Smooth muscle cell of the brain vasculature (primary cell): ENCODE data around the gene UBXN10.
A peak's percentile ranks its signal among the peaks of the same experiment; 100 is the strongest.
"Not testable (repeated sequence)": the region's sequence is repeated elsewhere in the genome, so short reads cannot be mapped to it uniquely, and the experiment has no call there.

ENCODE experiments used
- DNase-seq: peaks from one replicate; pipeline ENCODE4 v3.0.0-alpha.2; 2012; ENCODE audit warnings: low read depth, low spot score

The UBXN10 gene

GRCh38 chr1:20200966-20201365, 15.1 kb downstream of the UBXN10 start:
- DNase-seq, result no peak

GRCh38 chr1:20202166-20202565, 16.3 kb downstream of the UBXN10 start:
- DNase-seq, result no peak

- DNase-seq, result no peak
Measured at GRCh38 chr1:20207546-20207945, 21.6 kb downstream of the UBXN10 start.

GRCh38 chr1:20209471-20209870, 23.6 kb downstream of the UBXN10 start:
- DNase-seq, result no peak

GRCh38 chr1:20210736-20211460, 25.0 kb downstream of the UBXN10 start:
- no peak for DNase-seq

GRCh38 chr1:20211511-20211931, 25.6 kb downstream of the UBXN10 start:
- no peak for DNase-seq

GRCh38 chr1:20212085-20212684, 26.3 kb downstream of the UBXN10 start:
- DNase-seq, result no peak

- DNase-seq, result peak; percentile 9
Measured at GRCh38 chr1:20212685-20213331, 26.9 kb downstream of the UBXN10 start.

- DNase-seq, result no peak
Measured at GRCh38 chr1:20215716-20216115, 29.8 kb downstream of the UBXN10 start.

GRCh38 chr1:20216574-20216973, 30.7 kb downstream of the UBXN10 start:
- DNase-seq, result no peak

GRCh38 chr1:20219053-20219452, 33.2 kb downstream of the UBXN10 start:
- DNase-seq, result not testable (repeated sequence)

GRCh38 chr1:20220036-20220435, 34.1 kb downstream of the UBXN10 start:
- no peak for DNase-seq

GRCh38 chr1:20223106-20223505, 37.2 kb downstream of the UBXN10 start:
- no peak for DNase-seq

- no peak for DNase-seq
Measured at GRCh38 chr1:20223551-20224419, 37.9 kb downstream of the UBXN10 start.

GRCh38 chr1:20224546-20224945, 38.6 kb downstream of the UBXN10 start:
- DNase-seq, result no peak

- no peak for DNase-seq
Measured at GRCh38 chr1:20227704-20228103, 41.8 kb downstream of the UBXN10 start.

GRCh38 chr1:20228314-20228825, 42.5 kb downstream of the UBXN10 start:
- DNase-seq, result no peak

GRCh38 chr1:20229171-20229570, 43.3 kb downstream of the UBXN10 start:
- no peak for DNase-seq

GRCh38 chr1:20232564-20232963, 46.7 kb downstream of the UBXN10 start:
- DNase-seq, result not testable (repeated sequence)

GRCh38 chr1:20233394-20233793, 47.5 kb downstream of the UBXN10 start:
- DNase-seq, result no peak

GRCh38 chr1:20233866-20234265, 48.0 kb downstream of the UBXN10 start:
- DNase-seq, result no peak
